HuH-7.5 (cell line): Measurements from ENCODE around the gene CTBP1.

Experiments
- DNase-seq: peaks from one replicate; pipeline ENCODE4 v3.0.0; 2011; ENCODE audit warnings: low spot score

Gene CTBP1

DNA sequence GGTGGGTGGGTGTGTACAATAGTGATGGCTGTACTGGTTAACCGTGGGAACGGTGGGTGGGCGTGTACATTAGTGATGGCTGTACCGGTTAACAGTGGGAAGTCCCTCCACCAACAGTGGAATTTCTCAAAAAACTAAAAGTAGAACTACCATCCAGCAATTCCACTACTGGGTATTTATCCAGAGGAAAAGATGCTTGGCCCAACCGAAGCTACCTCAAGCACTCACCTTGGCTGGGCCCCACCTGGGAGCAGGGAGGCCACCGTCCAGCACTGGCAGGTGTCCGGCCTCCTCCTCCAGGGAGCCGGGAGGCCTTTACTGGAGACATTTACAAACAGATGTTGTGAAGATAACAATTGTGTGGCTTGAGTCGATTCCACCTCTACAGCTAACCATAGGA is 34.8 kb upstream of the CTBP1 start:
- DNase-seq, result no peak

DNA sequence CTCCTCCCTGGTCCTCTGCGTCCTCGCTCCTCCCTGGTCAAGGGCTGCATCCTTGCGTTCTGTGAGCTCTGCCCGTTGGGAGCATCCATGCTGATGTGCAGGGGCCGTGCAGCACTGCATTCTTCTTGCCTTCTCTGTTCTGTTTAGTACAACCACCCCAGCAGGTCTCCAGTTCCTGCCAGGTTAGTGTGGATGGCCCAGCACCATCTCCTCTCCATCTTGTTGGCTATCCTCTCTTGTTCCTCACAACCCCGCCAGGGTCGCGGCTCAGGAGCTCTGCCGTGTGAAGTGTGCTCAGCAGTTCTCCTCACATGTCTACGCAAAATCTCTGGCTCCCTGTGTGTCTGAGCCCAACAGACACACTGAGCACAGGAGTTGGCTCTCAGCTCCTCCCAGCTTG is 30.3 kb upstream of the CTBP1 start:
- DNase-seq, result no peak

DNA sequence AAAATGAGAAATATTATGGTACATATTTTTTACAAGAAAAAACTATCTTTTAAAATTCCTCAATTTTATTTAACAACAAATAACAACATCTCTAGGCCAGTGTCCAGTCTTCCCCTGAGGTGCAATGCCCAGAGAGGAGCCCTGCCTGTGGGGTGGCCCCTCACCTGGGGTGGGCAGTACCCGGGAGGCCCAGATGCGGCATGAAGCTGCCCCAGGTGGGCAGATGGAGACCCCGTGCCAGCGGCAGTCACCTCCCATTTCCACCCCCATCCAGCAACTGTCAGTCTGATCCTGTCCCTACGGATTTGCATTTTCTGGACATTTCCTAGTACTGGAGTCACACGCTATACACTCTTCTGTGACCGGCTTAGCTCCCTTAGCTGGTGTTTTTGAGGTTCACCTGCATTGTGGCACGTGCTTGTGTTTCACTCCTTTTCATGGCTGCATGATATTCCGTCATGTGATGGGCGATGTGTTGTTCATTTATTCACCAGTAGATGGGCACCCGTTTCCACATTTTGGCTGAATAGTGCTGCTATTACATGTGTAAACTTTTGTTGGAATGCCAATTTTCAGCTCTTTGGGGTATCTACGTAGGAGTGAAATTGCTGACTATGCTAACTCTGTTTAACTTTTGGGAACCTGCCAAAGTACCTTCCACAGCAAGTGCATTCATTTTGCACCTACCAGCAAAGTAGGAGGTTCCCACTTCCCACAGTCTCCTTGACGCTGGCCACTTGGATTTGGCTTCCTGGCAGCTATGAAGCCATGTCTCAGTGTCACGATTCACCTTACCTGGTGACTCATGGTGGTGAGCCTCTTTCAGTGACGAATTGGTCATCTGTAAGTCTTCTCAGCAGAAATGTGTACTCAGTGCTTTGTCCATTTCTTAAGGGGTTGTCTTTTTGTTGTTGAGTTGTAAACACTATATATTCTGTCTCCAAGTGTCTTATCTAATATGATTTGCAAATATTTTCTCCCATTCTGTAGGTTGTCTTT is 29.0 kb upstream of the CTBP1 start:
- no peak for DNase-seq

DNA sequence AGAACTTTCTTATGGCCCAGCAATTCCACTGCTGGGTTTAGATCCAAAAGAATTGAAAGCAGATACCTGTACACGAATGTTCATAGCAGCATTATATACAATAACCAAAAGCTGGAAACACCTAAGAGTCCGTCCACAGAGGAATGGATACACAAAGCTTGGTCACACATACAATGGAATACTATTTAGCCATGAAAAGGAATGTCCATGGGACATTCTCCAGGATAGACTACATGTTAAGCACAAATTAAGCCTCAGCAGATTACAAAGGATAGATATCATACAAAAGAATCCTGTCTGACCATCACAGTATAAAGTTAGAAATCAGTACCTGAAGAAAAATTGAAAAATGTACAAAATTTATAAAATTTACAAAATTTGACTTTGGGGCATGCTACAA is 28.1 kb upstream of the CTBP1 start:
- DNase-seq, result no peak

DNA sequence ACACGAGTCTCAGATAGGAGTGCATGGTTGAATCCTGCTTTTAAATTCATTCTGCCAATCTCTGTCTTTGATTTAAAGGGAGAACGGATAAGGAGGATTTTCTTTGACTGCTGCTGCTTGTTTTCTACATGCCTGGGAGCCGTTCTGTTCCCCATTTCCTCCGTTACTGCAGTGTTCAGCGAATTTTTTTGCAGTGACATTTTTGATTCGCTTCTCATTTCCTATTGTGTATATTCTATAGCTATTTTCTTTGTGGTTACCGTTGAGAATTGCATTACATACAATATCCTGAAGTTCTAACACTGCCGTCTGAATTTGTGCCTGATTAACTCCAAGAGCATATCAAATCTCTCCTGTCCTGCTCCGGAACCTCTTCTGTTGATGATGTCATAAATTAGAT is 25.9 kb upstream of the CTBP1 start:
- DNase-seq, result no peak

DNA sequence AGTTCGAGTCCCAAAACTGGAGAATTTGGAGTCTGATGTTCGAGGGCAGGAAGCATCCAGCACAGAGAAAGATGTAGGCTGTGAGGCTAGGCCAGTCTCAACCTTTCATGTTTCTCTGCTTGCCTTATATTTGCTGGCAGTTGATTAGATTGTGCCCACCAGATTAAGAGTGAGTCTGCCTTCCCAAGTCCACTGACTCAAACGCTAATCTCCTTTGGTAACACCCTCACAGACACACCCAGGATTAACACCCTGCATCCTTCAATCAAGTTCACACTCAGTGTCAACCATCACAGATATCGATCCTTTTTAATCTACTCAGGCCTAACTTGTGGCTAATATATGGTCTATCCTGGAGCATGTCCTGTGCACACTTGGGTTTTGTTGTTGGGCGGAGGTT is 22.8 kb upstream of the CTBP1 start:
- DNase-seq, result no peak

DNA sequence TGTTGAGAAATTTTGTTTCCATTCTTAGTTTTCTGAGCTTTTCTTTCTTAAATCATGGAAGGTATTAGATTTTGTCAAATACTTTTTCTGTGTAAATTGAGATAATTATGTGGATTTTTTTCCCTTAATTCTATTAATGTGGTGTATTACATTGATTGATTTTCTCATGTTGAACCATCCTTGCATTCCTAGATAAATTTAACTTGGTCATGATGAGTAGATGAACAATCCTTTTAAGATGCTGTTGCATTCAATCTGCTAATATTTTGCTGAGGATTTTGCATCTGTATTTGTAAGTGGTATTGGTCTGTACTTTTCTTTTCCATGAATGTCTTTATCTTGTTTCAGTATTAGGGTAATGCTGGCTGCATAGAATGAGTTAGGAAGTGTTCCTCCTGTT is 20.3 kb upstream of the CTBP1 start:
- DNase-seq, result no peak

DNA sequence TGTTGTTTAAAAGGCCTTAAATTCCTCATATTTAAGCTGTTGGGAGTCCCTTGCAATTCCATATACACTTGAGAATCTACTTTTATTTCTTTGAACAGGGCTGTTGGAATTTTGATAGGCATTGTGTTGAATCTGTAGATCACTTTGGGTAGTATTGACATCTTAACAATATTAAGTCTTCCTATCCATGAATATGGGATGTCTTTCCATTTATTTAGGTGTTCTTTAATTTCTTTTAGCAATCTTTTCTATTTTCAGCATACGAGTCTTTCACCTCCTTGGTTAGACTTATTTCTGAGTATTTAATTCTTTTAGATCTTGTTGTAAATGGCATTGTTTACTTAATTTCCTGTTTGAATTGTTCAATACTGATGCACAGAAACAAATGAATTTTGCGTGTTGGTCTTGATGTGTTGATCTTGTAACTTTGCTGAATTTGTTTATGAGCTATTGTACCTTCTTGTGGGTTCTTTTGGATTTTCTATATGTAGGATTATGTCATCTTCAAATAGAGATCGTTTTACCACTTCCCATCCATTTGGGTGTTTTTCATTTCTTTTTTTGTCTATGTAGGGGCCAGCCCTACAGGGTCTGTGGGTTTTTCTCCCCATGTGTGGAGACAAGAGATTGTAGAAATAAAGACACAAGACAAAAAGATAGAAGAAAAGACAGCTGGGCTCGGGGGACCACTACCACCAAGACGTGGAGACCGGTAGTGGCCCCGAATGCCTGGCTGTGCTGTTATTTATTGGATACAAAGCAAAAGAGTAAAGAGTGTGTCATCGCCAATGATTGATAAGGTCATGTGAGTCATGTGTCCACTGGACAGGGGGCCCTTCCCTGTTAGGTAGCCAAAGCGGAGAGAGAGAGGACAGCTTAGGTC is 18.2 kb upstream of the CTBP1 start:
- no peak for DNase-seq

DNA sequence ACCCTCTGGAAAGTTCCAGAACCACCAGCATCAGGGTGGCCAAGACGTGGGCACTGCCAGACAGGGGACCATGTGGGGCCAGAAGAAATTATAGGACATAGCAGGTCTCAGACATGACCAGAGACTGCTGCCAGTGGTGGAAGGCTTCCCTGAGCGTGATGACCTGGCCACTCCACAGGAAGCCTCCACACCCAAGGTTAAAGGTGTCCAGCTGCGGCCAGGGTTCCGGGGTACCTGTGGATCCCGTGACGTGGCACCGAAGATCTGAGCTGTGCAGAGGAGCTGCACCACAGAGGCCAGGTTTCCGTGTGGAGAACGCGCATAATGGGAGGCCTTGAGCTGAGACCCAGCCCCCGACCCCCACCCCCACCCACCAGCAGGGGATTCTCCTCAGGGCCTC is 16.4 kb upstream of the CTBP1 start:
- no peak for DNase-seq

DNA sequence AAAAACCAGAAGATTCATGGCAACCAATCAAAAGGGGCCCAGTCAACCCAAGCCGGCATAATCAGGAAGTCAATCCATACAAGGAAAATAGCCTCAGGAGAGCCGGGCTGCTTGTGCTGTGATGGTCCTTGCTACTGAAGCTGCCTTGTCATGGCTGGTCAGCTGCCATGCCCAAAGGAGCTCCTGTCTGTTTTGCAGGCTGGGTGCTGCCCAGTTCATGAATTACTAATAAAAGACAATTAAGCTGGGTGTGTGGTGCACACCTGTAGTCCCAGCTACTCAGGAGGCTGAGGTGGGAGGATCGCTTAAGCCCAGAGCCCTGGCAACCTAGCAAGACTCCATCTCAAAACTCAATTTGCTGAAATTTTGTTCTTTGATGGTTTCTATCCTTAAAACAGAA is 16.0 kb upstream of the CTBP1 start:
- DNase-seq, result no peak

DNA sequence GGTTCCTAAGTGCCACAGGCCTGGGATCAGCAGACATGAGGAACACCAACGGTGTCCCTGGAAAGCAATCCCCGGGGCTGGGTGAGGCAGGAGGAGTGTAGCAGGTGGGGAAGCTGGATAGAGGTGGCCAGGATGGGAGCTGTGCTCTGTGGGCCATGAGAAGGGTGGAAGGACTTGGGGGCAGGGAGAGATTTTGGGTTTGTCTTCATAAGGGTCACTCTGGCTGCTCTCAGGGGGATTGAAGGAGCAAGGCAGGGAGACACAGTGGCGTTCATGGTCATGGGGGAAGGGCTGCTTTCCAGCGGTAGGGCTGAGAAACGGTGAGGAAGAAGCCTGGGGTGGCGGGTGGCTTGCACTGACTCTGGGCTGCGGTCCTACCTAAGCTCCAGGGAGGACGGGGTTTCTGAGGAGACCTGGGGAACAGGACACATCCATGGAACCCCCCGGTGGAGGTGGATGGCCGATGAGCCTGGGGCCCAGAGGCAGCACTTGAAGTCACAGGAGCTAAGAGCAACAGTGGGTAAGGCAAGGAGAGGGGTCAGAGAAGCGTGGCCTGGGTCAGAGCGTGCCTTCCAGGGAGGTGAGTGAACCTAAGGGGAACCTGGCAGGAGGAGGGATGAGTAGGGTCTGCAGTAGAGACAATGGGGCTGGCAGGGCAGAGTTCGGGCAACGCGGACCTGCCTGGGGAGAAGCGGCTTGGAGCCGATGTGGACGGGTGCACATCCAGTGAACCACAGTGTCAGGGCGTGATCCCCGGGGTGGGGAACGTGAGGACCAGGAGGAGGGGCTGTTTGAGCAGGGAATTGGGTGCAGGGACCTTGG is 12.4 kb upstream of the CTBP1 start:
- DNase-seq, result no peak

DNA sequence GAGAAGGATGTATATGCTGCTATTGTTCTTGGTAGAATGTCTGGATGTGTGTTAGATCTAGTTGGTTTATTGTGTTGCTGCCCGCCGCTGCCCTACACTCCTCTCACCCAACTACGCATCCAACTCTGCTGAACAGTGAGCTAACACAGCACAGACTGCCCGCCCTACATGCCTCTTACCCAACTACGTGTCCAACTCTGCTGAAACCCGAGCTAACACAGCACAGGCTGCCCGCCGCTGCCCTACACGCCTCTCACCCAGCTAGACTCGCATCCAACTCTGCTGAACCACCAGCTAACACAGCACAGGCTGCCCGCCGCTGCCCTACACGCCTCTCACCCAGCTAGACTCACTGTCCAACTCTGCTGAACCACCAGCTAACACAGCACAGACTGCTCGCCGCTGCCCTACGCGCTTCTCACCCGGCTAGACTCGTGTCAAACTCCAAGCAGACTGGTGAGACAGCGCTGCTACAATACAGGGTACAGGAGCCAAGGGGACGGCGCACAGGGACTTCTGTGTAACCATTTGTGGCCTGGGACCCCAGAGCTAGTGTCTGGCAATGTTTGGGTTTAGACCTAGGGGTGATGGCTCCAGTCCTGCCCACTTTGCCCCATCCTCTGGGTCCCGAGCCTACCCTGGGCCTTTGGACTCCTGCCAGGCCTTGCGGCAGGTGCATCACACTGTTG is 11.6 kb upstream of the CTBP1 start:
- no peak for DNase-seq

DNA sequence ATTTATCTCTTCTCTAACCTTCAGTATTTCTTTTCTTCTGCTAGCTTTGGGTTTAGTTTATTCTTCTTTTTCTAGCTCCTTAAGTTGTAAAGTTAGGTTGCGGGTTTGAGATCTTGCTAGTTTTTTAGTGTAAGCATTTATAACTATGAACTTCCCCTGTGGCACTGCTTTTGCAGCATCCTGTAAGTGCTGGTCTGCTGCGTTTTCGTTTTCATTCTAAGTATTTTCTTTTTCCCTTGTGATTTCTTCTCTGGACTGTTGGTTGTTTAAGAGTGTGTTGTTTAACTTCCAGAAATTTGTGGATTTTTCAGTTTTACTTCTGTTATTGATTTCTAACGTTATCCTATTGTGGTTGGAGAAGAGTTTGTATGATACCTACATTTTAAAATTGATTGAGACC is 11.0 kb upstream of the CTBP1 start:
- no peak for DNase-seq

DNA sequence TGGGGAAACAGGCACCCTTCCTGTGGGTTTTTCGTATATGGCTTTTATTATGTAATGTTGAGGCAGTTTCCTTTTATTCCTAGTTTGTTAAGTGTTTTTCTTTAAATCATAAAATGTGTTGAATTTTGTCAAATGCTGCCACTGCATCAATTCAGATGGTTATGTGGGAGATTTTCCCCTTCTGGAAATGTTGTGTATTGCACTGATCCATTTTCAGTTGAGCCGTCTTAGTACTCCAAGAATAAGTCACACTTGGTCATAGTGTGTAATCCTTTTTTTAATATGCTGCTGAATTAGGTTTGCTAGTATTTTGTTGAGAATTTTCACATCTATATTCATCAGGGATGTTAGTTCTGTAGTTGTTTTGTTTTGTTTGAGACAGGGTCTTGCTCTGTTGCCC is 9.5 kb upstream of the CTBP1 start:
- DNase-seq, result no peak

DNA sequence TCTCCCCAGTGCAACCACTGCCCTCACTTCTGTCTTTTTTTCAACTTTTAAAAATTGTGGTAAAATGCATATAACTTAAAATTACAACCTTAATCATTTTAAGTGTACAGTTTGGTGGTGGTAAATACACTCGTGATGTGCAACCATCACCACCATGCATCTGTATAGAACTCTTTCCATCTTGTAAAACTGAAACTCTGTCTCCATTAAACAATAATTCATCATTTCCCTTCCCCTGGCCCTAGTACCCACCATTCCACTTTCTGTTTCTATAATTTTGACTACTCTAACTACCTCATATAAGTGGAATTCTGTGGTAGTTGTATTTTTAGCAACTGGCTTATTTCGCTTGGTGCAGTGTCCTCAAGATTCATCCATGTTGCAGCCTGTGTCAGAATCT is 6.8 kb upstream of the CTBP1 start:
- DNase-seq, result no peak

DNA sequence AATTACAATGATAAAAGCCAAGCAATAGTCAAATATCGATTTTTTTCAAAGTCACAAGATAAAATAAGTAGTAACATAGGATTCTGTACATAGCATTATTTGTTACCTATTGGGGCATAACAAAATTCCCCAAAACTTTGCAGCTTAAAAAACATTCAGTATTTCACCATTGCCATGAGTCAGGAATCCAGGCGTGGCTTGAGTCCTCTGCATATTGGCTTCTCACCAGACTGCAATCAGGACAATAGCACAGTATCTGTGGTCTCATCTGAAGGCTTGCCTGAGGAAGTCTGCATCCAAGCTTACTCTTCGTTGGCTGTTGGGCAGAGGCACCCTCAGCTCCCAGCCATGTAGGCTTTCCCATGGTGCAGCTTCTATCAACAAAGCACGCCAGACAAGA is 6.2 kb upstream of the CTBP1 start:
- DNase-seq, result no peak

DNA sequence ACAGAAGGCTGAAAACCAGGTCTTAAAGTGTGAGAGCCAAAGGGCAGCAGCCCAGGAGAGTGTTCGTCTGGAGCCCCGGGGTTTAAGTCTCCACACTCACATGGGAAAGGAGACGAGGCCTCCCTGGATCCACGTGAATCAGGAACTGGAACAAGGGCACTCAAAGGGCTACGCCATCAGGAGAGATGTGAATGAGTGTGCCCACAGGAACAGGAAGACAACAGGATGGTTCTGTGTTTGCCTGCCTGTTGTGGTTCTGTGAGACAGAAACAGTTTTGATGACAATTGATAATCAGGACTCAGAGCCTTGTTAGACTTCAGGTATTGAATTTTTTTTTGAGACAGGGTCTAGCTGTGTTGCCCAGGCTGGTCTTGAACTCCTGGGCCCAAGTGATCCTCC is 4.9 kb upstream of the CTBP1 start:
- no peak for DNase-seq

DNA sequence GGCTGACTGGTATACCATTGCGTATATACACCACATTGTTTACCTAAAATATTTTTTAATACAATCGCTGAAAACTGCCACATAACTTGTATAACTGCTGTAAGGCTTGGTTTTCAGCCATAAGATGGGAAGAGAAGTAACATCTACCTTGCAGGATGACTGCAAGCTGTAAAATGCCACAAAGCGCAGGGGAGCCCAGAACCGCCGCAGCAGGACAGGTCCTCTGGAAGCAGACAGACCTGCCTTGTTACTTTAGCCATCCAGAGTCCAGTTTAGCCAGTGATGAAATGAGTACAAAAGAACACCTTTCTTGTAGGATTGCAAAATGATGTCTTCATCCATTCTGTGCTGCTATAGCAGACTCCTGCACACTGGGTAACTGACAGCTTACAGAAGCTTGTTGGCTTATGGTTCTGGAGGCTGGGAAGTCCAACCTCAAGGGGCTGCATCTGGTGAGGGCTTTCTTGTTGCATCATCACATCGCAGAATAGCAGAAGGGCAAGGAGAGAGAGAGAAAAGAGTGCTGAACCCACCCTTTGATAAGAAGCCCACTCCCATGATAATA is 4.1 kb upstream of the CTBP1 start:
- DNase-seq, result no peak

DNA sequence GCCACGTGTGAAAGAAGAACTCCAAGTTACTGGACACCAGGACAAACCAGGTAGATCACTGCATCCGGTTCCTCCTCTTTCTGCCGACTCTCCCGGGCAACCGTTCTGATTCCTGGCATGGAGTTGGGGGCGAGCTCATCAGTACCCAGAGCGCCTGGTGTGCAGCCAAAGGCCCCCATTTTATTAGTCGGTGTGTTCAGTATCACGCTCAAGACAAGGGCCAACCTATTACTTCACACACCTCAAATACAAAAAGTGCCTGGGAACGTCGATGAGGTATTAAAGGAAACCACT is 2.8 kb upstream of the CTBP1 start:
- DNase-seq, result no peak

DNA sequence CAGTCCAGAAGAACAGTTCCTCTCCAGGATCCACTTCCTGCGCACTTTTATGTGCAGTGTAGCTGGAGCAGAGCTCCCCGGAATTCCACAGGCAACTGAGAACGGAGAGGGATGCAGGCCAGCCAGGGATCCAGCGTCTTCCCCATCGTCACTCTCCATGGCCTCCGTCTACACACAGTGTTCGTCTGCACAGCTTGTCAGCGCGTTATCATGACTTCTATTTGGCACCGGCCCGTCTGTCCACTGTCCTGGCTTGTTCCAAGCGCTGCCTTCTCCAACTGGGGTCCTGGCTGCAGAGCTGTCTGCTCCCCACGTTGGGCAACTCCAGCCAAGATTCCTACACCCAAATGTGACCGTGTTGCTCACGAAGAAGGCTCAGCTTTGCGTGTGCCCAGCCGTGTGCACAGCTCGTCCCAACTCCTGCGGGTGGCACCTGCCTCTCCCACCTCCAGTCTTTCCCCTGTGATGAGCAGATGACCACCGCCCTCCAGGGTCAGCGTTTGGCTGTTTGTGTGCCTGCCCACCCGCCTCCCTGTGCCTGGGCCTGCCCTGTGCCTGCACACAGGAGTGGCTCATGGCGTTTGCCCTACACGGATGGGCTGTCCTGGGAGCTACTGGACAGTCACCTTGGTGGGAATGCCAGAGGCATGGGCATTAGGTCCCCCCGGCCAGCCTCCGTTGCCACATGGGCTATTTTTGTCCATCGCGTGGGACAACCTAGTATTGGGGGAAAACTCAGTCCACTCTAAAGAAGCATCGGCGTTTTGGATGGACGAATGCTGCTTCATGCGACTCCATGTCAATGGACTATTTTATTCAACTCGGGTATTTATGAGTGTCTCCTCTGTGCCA is 2.2 kb upstream of the CTBP1 start:
- DNase-seq, result no peak

DNA sequence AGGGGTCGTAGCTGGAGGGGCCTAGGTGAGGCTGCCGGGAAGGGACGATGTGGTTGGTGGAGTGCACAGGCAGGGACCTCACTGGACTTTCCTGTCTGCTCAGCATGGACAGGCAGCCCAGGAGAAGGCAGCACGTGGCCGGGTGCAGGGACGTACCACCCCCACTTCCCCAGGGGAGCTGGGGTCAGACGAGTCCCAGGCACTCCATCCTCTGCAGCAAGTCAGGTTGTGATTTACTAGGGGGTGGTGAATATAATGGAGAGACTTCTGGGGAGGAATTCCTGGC is 1.5 kb upstream of the CTBP1 start:
- DNase-seq, result peak; percentile 24
